Gastroesophageal sphincter (tissue), 4 donors: ENCODE measurements around the gene FAM9A. TPM values are rescaled to one million over a fixed set of nuclear protein-coding genes. Genes with fewer than 3 reads are reported as not detected.

Experiments used
- ATAC-seq: fragments of 150-250 bp; one replicate; pipeline ENCODE4 v1.9.1; 2016; ENCODE audit warnings: mild to moderate bottlenecking, moderate library complexity
- H3K27ac ChIP-seq, 4 donors: fragments of 200-600 bp; sonication (generic) in 3 of 4; 1 replicate in 3 of 4; 2 replicates in 1 of 4; pipeline ENCODE4 v1.5.1; 2016 to 2019
- H3K27me3 ChIP-seq: fragments of 200-600 bp; sonication (generic); one replicate; pipeline ENCODE4 v1.5.1; 2019
- H3K36me3 ChIP-seq, 2 donors: fragments of 200-600 bp; sonication (generic); one replicate each; pipeline ENCODE4 v1.5.1; 2019; ENCODE audit warnings: control low read depth in 1 of 2
- H3K4me1 ChIP-seq, 3 donors: fragments of 200-600 bp; sonication (generic); 1 replicate in 2 of 3; 2 replicates in 1 of 3; pipeline ENCODE4 v1.5.1; 2016 to 2019; ENCODE audit warnings: control low read depth in 2 of 3
- H3K4me3 ChIP-seq, 2 donors: fragments of 200-600 bp; sonication (generic); one replicate each; pipeline ENCODE4 v1.5.1; 2019; ENCODE audit warnings: mild to moderate bottlenecking in 1 of 2, moderate library complexity in 1 of 2
- H3K9me3 ChIP-seq, 3 donors: fragments of 200-600 bp; sonication (generic); one replicate each; pipeline ENCODE4 v1.5.1; 2017 to 2019; ENCODE audit warnings: control low read depth in 2 of 3
- CTCF ChIP-seq, 4 experiments: fragments of 200-600 bp in 2 of 4; fragments of 450-650 bp in 2 of 4; sonication (generic) in 1 of 4; IDR thresholded peaks; one replicate each; pipeline ENCODE4 v1.5.1; 2017 to 2019; ENCODE audit warnings: antibody characterized with exemption in 4 of 4, mild to moderate bottlenecking in 2 of 4, moderate library complexity in 2 of 4
- EP300 ChIP-seq: sonication (generic); formaldehyde crosslinking; IDR thresholded peaks from one replicate; pipeline ENCODE4 v1.6.1; 2017; ENCODE audit warnings: antibody characterized with exemption, mild to moderate bottlenecking
- POLR2A ChIP-seq, 2 donors: fragments of 450-650 bp; IDR thresholded peaks; one replicate each; pipeline ENCODE4 v1.6.1; 2017; ENCODE audit warnings: antibody characterized with exemption in 2 of 2, mild to moderate bottlenecking in 2 of 2, moderate library complexity in 1 of 2
- POLR2AphosphoS5 ChIP-seq: sonication (generic); formaldehyde crosslinking; IDR thresholded peaks from one replicate; pipeline ENCODE4 v1.6.1; 2017; ENCODE audit warnings: antibody characterized with exemption
- WGBS, 2 donors: methylation state at CpG; one replicate each; pipeline ENCODE4 v1.1.5; 2018; ENCODE audit warnings: low coverage in 1 of 2; 5-methylcytosine and 5-hydroxymethylcytosine counted together
- total RNA-seq, 4 donors: library from RNA; depleted of rRNA; stranded (reverse); fragments of >200 nt; gene quantifications; one replicate each; pipeline ENCODE4 v1.1.0, GENCODE V29; 2016

The FAM9A gene
- total RNA-seq, result not detected

- ATAC-seq, result no peak
- no peaks in the 10 kb centered on the region for H3K9me3 ChIP-seq
- no peaks in the 10 kb centered on the region for H3K4me1 ChIP-seq
- no peaks in the 10 kb centered on the region for H3K27me3 ChIP-seq
- 100% methylated on average over 5 of the region's 32 CpGs; no CpG with 5 or more reads in 1 of the 2 donors for WGBS, 2 donors
- TF ChIP-seq POLR2A (IDR thresholded peaks at IDR 0.05) (no peak), EP300 (no peak), POLR2AphosphoS5 (no peak), CTCF (IDR thresholded peaks at IDR 0.05) (no peak)
- no peak within 1 kb of the TSS for H3K27ac ChIP-seq
- H3K4me3 ChIP-seq, result no peak within 1 kb of the TSS
- H3K36me3 ChIP-seq, result no peaks in the 10 kb centered on the region
Measured at GRCh38 chrX:8801041-8801599, at the start of gene FAM9A. Gene FAM9A (minus strand): TSS chrX:8801383. CDS start chrX:8800171, 1,212 bp downstream.

GRCh38 chrX:8850478-8850877 is 49.3 kb upstream of the FAM9A start:
- Histone ChIP-seq H3K36me3 (no peaks in the 10 kb centered on the region), H3K9me3 (no peaks in the 10 kb centered on the region), H3K27ac (no peak overlapping the region), H3K4me3 (no peak overlapping the region), H3K4me1 (no peaks in the 10 kb centered on the region), H3K27me3 (no peaks in the 10 kb centered on the region)
- ATAC-seq, result no peak
- TF ChIP-seq CTCF (IDR thresholded peaks at IDR 0.05), result no peak
- no peak for TF ChIP-seq EP300
- no peak for TF ChIP-seq POLR2A (IDR thresholded peaks at IDR 0.05)
- TF ChIP-seq POLR2AphosphoS5, result no peak
- WGBS, 2 donors, result 50 to 70% methylated on average over 1 to 4 of the region's 6 CpGs

- H3K27me3 ChIP-seq, result no peaks in the 10 kb centered on the region
Measured at GRCh38 chrX:8849945-8850344, 48.8 kb upstream of the FAM9A start.

GRCh38 chrX:8849458-8849857 is 48.3 kb upstream of the FAM9A start:
- no peak for ATAC-seq
- no peak overlapping the region for H3K4me3 ChIP-seq
- no peak for TF ChIP-seq POLR2A (IDR thresholded peaks at IDR 0.05)
- no peak for TF ChIP-seq EP300
- no peak for TF ChIP-seq POLR2AphosphoS5
- no peak for TF ChIP-seq CTCF (IDR thresholded peaks at IDR 0.05)

More at GRCh38 chrX:8849945-8850344, 48.8 kb upstream of the FAM9A start:
- Histone ChIP-seq H3K4me1 (no peaks in the 10 kb centered on the region), H3K9me3 (no peaks in the 10 kb centered on the region), H3K36me3 (no peaks in the 10 kb centered on the region), H3K4me3 (no peak overlapping the region), H3K27ac (no peak overlapping the region)
- ATAC-seq, result no peak
- WGBS, 2 donors, result 0 to 74% methylated on average over 1 to 2 of the region's 2 CpGs
- TF ChIP-seq EP300 (no peak), CTCF (IDR thresholded peaks at IDR 0.05) (no peak), POLR2AphosphoS5 (no peak), POLR2A (IDR thresholded peaks at IDR 0.05) (no peak)

GRCh38 chrX:8848911-8849310 is 47.7 kb upstream of the FAM9A start:
- TF ChIP-seq POLR2AphosphoS5 (no peak), CTCF (IDR thresholded peaks at IDR 0.05) (no peak), POLR2A (IDR thresholded peaks at IDR 0.05) (no peak), EP300 (no peak)
- H3K4me1 ChIP-seq, result no peaks in the 10 kb centered on the region
- no peak overlapping the region for H3K27ac ChIP-seq
- H3K36me3 ChIP-seq, result no peaks in the 10 kb centered on the region
- 41 to 43% methylated on average over 2 to 3 of the region's 3 CpGs for WGBS, 2 donors
- no peaks in the 10 kb centered on the region for H3K27me3 ChIP-seq
- H3K9me3 ChIP-seq, result no peaks in the 10 kb centered on the region
- ATAC-seq, result no peak
- no peak overlapping the region for H3K4me3 ChIP-seq

More at GRCh38 chrX:8849458-8849857, 48.3 kb upstream of the FAM9A start:
- Histone ChIP-seq H3K9me3 (no peaks in the 10 kb centered on the region), H3K36me3 (no peaks in the 10 kb centered on the region), H3K27me3 (no peaks in the 10 kb centered on the region), H3K4me1 (no peaks in the 10 kb centered on the region), H3K27ac (no peak overlapping the region)
- WGBS, 2 donors, result 42 to 67% methylated on average over 1 of the region's 2 CpGs
